BJ (cell line): ENCODE data around the gene DLG1. TPM values are rescaled to one million over a fixed set of nuclear protein-coding genes. Genes with fewer than 3 reads are reported as not detected.
"Not testable (repeated sequence)": the region's sequence is repeated elsewhere in the genome, so short reads cannot be mapped to it uniquely, and the experiment has no call there.

Source experiments
- CTCF ChIA-PET: fragments of 350-600 bp; formaldehyde crosslinking; extraction: SDS; loops from one replicate; lab custom pipeline; 2021; ENCODE audit warnings: antibody characterized with exemption, inconsistent platforms; lab: Yijun Ruan, JAX
- POLR2A ChIA-PET: fragments of 300-600 bp; sonication (Branson Sonifier 250); formaldehyde crosslinking; extraction: SDS; loops from one replicate; lab custom pipeline; 2021; ENCODE audit warnings: antibody characterized with exemption; lab: Charles Lee
- DNase-seq: peaks from one replicate; pipeline ENCODE4 v3.0.0-alpha.2; 2011; ENCODE audit warnings: low read depth
- H3K27me3 ChIP-seq: 2 replicates; pipeline ENCODE4 v1.6.0; 2011; ENCODE audit warnings: low read length; ENCODE audit not compliant: control insufficient read depth, insufficient read depth
- H3K36me3 ChIP-seq: 2 replicates; pipeline ENCODE4 v1.5.1; 2011; ENCODE audit warnings: low read length; ENCODE audit not compliant: control insufficient read depth, insufficient read depth
- H3K4me3 ChIP-seq: 2 replicates; pipeline ENCODE4 v1.5.1; 2011; ENCODE audit warnings: low read depth, mild to moderate bottlenecking, control low read depth, low read length
- CTCF ChIP-seq: IDR thresholded peaks from 2 replicates; pipeline ENCODE4 v1.5.1; 2011; ENCODE audit warnings: low read depth, mild to moderate bottlenecking, control low read depth, inconsistent platforms, low read length, moderate library complexity; ENCODE audit not compliant: insufficient read depth
- polyA plus RNA-seq: library from polyadenylated mRNA; depleted of rRNA; stranded (reverse); fragments of >200 nt; gene quantifications from 2 replicates; pipeline ENCODE4 v1.2.3, GENCODE V29; 2011

Gene DLG1
- polyA plus RNA-seq, 1 experiment: 40.4 TPM

- Histone ChIP-seq H3K36me3 (peaks cover 4% of the 10 kb centered on the region; the same call in 1 of the 2 replicates), H3K27me3 (no peaks in the 10 kb centered on the region), H3K4me3 (no peak overlapping the region)
- ChIA-PET CTCF (interaction anchor here (1.1 to 1.9 kb wide), 4 partner anchors 9 to 219 kb away, joined by 3 to 4 read pairs (median 4); no protein-coding TSS in a partner anchor), POLR2A (no interaction called here)
- DNase-seq: no peak
- TF ChIP-seq CTCF: no peak
Measured at GRCh38 chr3:197283045-197283444, 15.4 kb downstream of the DLG1 start.

GRCh38 chr3:197281849-197282248 lies 16.6 kb downstream of the DLG1 start:
- H3K36me3 ChIP-seq: peaks cover 2% of the 10 kb centered on the region; the same call in 1 of the 2 replicates
- CTCF ChIA-PET: interaction anchor here (1.1 to 1.9 kb wide), 4 partner anchors 8 to 185 kb away, joined by 3 to 4 read pairs (median 4); no protein-coding TSS in a partner anchor

GRCh38 chr3:197280156-197280555 lies 18.3 kb downstream of the DLG1 start:
- ChIA-PET CTCF (interaction anchor here (1.6 kb wide), 1 partner anchor 8 kb away, joined by 3 read pairs; no protein-coding TSS in a partner anchor), POLR2A (no interaction called here)
- Histone ChIP-seq H3K27me3 (no peaks in the 10 kb centered on the region), H3K36me3 (peaks cover 3% of the 10 kb centered on the region), H3K4me3 (no peak overlapping the region)
- DNase-seq: no peak
- no peak for TF ChIP-seq CTCF

More at GRCh38 chr3:197281849-197282248, 16.6 kb downstream of the DLG1 start:
- Histone ChIP-seq H3K4me3 (no peak overlapping the region), H3K27me3 (no peaks in the 10 kb centered on the region)
- POLR2A ChIA-PET: no interaction called here
- DNase-seq: no peak
- TF ChIP-seq CTCF: no peak

GRCh38 chr3:197278933-197279332 lies 19.5 kb downstream of the DLG1 start:
- H3K27me3 ChIP-seq: no peaks in the 10 kb centered on the region
- no peak for TF ChIP-seq CTCF
- ChIA-PET POLR2A (no interaction called here), CTCF (no interaction called here)
- H3K36me3 ChIP-seq: peaks cover 3% of the 10 kb centered on the region
- no peak for DNase-seq
- H3K4me3 ChIP-seq: no peak overlapping the region

GRCh38 chr3:197276808-197277207 lies 21.6 kb downstream of the DLG1 start:
- CTCF ChIA-PET, H3K4me3 ChIP-seq, H3K27me3 ChIP-seq, H3K36me3 ChIP-seq, DNase-seq: not testable (repeated sequence)
- peak; percentile 22; the same call in 1 of the 2 replicates for TF ChIP-seq CTCF
- POLR2A ChIA-PET: interaction anchor here (0.6 kb wide), 1 partner anchor 21 kb away, joined by 10 read pairs; the partner anchor contains the start of gene DLG1
